RCC 7860 (cell line): Measurements from ENCODE around the gene XYLT1.

Experiments used
- DNase-seq: peaks from one replicate; pipeline ENCODE4 v3.0.0-alpha.2; 2015; ENCODE audit warnings: low spot score
- FAIRE-seq: peaks from 2 replicates; lab custom pipeline; 2012; peaks lifted over from hg19 to GRCh38; lab: Jason Lieb, UNC

Gene XYLT1

GRCh38 chr16:17296431-17296830, 174.3 kb downstream of the XYLT1 start:
- DNase-seq, result no peak
- no peak for FAIRE-seq

GRCh38 chr16:17295948-17296347, 174.8 kb downstream of the XYLT1 start:
- no peak for DNase-seq
- FAIRE-seq, result no peak

DNA sequence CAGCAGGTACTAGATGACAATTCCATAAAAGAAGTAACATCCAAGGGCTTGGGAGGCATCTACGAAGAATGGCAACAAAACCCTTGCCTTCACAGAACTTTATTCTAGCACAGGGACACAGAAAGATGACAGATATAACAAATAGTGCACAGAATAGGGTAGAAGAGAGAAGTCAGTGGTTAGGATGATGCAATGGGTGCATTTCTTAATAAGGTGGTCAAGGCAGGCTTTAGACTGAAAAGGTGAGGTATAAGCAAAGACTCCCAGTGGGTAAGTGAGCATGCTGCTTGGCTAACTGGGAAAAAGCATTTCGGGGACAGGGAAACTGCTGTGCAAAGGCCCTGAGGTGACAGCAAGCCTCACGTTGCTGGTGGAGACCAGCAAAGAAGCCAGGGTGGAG, 175.9 kb downstream of the XYLT1 start:
- DNase-seq (no peak), FAIRE-seq (no peak)

DNA sequence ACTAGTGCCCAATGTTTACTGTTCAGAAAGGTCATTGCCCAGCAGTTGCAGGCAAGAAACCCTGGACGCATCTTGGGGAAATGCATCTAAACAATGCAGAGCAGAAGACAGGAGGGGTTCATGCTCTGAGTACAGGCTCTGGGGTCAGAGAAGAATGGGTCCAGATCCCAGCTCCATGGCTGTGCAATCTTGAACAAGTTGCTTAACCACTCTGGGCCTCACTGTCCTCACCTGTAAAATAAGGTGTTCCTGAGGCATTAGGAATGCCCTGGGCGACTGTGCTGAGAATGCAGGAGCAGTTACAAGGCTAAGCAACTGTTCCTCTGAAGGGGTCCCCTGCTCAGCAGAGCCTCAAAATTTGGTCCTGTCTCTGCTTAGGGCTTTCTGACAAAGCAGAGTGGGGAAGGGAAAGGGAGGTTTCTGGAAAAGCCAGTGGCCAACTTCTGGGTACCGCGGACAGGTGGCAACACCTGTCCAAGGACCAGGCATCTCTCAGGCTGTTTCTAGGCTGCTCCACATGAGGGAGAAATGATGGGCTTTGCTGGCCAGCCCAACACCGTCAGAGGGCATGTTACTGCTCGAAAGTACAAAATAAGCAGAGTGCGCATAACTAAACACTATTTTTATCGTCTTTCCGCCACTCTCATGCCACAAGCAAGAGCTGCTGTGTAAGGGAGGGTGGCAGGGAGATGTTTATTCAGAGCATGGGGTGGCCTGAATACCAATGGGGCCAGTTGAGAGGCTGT, 176.8 kb downstream of the XYLT1 start:
- DNase-seq (no peak), FAIRE-seq (no peak)

DNA sequence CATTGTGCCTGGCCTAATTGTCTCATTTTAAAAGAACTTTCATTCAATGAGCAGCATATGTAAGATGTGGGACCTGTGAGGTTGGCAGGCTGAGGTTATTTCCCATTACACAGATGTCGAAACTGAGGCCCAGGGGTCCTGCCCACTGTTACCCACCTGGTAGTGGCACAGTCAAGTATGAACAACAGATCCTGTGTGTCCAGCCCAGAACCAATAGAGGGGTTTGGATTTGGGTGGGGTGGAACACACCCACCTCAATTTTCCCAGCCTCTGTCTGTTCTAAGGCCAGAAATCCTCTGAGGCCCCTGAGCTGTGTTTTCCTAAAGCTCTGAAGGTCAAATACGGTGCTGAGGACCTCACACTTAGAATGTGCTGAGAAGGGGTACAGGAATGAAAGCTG, 179.5 kb downstream of the XYLT1 start:
- FAIRE-seq (no peak), DNase-seq (no peak)

DNA sequence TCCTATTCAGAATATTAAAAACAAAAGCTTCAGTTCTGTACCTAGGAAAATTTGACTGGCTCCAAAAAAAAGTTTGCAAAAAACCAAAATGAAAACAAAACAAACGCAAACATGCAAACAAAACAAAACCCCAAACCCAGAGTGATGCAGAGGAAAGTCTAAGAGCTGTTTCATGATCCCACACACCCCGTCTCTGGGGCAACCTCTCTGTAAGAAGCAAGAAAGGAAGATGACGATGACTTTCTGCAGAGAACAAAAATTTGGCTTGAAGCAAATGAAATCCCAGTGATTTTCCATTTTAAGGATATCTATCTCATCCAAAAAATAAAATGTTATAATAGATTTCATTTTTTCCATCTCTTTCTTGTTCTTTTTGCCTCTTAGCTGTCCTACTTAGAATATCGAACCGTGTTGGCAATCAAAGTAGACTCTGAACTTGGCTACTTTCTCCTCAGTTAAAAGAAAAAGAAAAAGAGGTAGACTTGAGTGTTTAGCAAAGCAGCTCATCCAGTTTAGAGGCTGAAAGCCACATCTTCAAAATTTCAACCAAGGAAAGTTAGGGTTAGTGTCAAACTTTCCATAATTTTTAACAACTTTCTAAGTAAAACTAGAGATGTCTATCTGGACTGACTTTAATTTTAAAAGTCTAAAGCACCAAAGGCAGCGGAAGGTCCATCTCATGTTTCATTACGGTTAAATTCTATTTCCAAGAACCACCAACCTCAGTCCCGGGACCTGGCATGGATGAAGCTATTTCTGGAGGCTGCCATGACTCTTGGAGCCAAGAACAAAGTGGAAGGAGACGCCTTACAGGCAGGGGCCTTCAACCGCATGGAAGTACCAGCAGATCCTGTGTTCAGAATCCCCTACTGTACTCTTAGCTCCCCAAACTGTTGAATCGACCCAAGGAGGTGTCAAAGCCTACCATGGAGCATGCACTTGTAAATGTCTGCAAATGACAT, 180.8 kb downstream of the XYLT1 start:
- DNase-seq (no peak), FAIRE-seq (no peak)

DNA sequence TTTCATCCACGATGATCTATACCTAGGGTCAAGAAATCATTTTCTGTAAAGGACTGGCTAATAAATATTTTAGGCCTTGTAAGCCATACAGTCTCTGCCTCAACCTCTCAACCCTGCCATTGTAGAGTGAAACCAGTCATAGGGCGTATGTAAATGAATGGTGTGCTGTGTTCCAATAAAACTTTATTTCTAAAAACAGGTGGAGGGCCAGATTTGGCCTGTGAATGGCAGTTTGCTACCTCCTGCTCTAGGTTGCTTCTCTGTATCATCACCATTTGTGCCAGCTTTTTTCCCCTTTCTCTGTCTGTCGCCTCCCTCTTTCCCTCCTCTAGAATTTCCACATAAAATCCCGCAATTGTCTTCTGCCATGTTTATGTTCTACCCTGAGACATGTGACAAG, 181.7 kb downstream of the XYLT1 start:
- FAIRE-seq, result no peak
- DNase-seq, result no peak

DNA sequence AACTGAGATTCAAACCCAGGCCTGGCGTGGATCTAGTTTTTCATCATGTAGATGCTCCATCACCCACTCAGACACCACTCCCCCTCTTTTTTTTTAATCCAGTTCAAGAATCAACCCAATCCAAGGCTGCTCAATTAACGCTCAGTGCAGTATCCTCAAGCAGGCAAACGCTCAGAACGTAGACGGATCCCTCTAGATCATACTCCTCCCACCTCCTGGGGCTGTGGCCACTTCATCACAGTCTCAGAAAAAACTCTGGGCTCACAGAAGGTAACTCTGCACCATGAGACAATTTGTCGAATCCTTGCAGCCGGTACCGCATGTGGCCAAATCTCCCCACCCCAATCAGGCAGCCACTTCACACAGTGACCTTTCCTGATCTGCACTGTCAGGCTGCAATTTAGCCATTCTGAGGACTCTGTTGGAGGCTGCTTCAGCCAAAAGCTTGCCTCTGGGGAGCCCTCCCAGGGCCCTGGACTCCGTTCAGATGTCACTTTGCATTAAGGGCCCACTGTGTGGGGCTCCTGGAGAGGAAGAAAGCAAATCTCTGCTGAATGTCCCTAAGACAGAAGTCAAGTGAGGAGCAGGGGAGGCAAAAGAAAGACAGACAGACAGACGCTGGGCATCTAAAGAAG, 183.5 kb downstream of the XYLT1 start:
- DNase-seq, result no peak
- no peak for FAIRE-seq

- DNase-seq (no peak), FAIRE-seq (no peak)
Measured at GRCh38 chr16:17286443-17286842, 184.3 kb downstream of the XYLT1 start.

GRCh38 chr16:17283016-17283415, 187.7 kb downstream of the XYLT1 start:
- FAIRE-seq, result no peak
- DNase-seq, result no peak

- DNase-seq, result no peak
Measured at GRCh38 chr16:17282247-17282646, 188.5 kb downstream of the XYLT1 start.

DNA sequence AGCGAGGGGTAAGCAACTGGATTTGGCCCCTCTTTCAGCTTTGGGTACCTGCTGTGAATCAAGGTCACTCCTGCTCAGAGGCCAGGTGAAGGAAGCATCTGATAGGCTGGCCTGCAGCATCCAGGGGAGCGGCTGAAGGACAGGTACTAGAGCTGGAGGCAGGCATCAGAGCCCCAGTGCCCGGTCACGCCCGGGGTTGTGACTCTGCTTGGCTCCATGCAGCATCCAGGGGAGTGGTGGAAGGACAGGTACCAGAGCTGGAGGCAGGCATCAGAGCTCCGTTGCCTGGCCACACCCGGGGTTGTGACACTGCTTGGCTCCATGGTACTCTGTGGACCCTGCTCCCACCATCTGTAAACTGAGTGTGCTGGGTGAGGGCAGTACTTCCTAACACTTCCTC, 189.7 kb downstream of the XYLT1 start:
- FAIRE-seq (no peak), DNase-seq (no peak)

More at GRCh38 chr16:17282247-17282646, 188.5 kb downstream of the XYLT1 start:
- FAIRE-seq, result no peak

- no peak for FAIRE-seq
- no peak for DNase-seq
Measured at GRCh38 chr16:17278988-17279387, 191.8 kb downstream of the XYLT1 start.

GRCh38 chr16:17277981-17278381, 192.8 kb downstream of the XYLT1 start:
- FAIRE-seq (no peak), DNase-seq (no peak)

- FAIRE-seq (no peak), DNase-seq (no peak)
Measured at GRCh38 chr16:17276610-17277009, 194.2 kb downstream of the XYLT1 start.

- FAIRE-seq (no peak), DNase-seq (no peak)
Measured at GRCh38 chr16:17276010-17276530, 194.7 kb downstream of the XYLT1 start.

- FAIRE-seq, result no peak
- no peak for DNase-seq
Measured at GRCh38 chr16:17275076-17276009, 195.4 kb downstream of the XYLT1 start.

DNA sequence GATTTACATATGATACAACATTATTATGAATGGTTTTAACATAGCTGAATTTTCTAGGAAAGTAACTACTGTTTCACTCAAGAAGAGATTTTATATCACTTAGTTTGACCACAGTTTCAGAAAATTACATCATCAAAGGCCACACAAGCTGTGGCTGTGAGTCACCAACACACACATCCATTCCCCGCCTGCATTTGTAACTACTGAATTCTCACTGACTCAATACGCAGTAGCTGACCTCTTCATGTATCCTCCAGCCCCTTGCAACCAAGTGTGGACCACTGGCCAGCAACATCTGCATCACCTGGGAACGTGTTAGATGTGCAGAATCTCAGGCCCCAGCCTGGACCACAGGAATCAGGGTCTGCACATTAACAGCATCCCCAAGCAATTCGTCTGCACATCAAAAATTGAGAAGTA, 197.6 kb downstream of the XYLT1 start:
- DNase-seq (peak; percentile 22), FAIRE-seq (no peak)

GRCh38 chr16:17272716-17273115, 198.0 kb downstream of the XYLT1 start:
- no peak for FAIRE-seq
- DNase-seq, result no peak

DNA sequence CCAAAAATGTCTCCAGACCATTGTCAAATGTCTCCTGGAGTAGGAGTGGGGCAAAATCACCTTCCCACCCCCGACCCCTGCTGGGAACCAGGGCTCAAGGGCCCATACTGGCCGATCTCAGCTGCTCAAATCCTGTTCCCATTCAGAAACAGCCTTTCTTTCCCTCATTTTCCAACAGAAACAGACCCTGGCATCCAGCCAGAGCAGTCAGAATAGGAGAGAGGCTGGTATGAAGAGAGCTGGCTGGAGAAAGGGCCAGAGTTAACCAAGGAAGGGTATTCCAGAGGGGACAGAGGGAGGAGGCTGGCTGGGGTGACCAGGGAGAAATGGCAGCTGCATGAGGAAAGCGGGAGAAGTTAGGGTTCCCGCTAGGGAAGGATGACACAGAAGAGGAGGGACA, 199.1 kb downstream of the XYLT1 start:
- DNase-seq (no peak), FAIRE-seq (no peak)
